ENCODE data around the gene GPR15.

The GPR15 gene

DNA sequence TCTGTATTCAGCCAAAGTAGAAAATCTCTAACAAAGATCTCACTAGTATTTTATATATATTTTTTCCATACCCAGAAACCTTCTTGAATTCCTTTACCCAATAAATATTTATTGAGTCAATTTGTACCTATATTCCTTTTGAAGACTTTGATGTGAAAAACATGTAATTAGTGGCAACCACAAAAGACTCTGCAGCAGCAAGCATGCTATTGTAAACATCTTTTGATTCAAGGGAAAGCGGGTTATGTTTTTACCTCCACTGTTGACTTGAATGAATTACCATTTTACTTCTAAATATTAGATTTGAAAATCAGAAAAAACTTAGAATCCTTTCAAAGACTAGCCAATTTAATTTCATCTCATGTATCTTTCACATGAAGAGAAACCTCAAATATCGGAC is 2.4 kb downstream of the GPR15 start:
- no peak overlapping the region for H3K4me3 ChIP-seq (ENCODE audit: low read depth, low read length)
- POLR2A ChIA-PET, result interaction anchor here (1.1 kb wide), 1 partner anchor 11 kb away, joined by 4 read pairs; the partner anchor contains the start of gene CLDND1
- CTCF ChIA-PET, result interaction anchor here (1.5 kb wide), 1 partner anchor 38 kb away, joined by 4 read pairs; no protein-coding TSS in a partner anchor
- TF ChIP-seq, protein P1, sequence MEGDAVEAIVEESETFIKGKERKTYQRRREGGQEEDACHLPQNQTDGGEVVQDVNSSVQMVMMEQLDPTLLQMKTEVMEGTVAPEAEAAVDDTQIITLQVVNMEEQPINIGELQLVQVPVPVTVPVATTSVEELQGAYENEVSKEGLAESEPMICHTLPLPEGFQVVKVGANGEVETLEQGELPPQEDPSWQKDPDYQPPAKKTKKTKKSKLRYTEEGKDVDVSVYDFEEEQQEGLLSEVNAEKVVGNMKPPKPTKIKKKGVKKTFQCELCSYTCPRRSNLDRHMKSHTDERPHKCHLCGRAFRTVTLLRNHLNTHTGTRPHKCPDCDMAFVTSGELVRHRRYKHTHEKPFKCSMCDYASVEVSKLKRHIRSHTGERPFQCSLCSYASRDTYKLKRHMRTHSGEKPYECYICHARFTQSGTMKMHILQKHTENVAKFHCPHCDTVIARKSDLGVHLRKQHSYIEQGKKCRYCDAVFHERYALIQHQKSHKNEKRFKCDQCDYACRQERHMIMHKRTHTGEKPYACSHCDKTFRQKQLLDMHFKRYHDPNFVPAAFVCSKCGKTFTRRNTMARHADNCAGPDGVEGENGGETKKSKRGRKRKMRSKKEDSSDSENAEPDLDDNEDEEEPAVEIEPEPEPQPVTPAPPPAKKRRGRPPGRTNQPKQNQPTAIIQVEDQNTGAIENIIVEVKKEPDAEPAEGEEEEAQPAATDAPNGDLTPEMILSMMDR (IDR thresholded peaks at IDR 0.05; ENCODE audit: insufficient read depth, low read length, missing control alignments), result no peak
- DNase-seq (ENCODE audit: low read depth, low spot score), result no peak

DNA sequence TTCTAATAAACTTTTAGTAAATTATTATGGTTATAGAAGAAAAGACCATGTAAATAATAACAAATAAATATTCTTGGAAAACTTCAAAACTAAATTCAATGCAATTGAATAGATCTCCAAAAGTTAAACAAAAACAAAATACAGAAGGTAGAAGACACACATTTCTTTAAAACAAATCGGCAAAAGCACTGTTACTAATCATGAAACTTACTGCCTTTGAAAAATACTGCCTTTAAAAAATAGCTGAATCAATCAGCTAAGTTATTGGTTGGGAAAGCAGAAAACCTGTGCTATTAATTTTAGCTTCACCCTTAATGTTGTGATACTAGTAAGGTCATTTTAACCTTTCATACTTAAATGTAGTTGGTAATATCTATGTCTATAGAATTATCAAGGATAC is 3.0 kb downstream of the GPR15 start:
- no peak for DNase-seq (ENCODE audit: low read depth, low spot score)
- CTCF ChIA-PET, result interaction anchor here (1.5 kb wide), 1 partner anchor 37 kb away, joined by 4 read pairs; no protein-coding TSS in a partner anchor
- POLR2A ChIA-PET, result no interaction called here
- H3K4me3 ChIP-seq (ENCODE audit: low read depth, low read length), result no peak overlapping the region
- TF ChIP-seq, protein P1 (IDR thresholded peaks at IDR 0.05; ENCODE audit: insufficient read depth, low read length, missing control alignments), result no peak

DNA sequence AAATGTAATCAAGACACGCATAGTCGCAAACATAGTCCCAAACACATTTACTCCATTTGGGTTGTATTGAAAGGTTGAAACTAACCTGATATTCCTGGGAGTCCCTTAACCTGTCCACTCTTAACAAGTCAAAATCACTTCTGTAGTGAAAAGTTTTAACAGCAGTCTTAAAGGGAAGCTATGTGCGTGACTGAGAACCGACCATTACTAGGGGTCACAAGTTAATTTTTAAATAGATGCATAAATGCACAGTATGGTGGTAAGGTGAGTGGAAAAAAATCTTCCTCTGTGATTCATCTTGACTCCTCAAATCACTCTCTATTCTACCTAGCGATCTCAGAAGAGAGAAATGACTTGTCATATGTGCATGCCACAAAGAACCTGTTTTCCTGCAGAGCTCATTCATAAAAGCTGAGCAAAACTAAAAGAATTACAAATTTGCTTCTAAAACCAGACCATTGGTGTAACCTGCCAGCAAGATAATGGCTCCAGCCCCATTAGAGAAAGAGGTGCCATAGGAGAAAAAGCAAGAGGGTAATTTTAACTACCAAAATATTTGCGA is 4.8 kb downstream of the GPR15 start:
- POLR2A ChIA-PET, result no interaction called here
- no peak for DNase-seq (ENCODE audit: low read depth, low spot score)
- TF ChIP-seq, protein P1 (IDR thresholded peaks at IDR 0.05; ENCODE audit: insufficient read depth, low read length, missing control alignments), result no peak
- CTCF ChIA-PET, result no interaction called here
- no peak overlapping the region for H3K4me3 ChIP-seq (ENCODE audit: low read depth, low read length)

DNA sequence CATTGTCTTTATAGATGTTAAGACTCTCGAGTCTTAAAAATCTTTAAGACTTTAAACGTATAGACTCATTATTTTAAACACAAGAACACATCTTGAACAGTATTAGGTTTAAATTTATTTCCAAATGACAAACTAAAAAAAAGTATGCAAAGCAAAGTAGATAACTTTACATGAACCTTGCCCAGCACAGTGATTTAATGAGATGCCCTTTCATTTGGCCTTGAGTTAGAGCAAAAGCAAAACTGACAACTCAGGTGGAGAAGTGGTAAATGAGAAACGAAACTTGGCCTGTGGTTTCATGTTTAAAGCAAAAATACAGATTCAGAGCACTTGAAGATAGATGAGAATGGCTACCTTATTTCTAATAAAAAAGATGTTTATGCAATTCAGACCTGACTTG is 8.6 kb downstream of the GPR15 start:
- H3K4me3 ChIP-seq (ENCODE audit: low read depth, low read length), result no peak overlapping the region
- ChIA-PET POLR2A (no interaction called here), CTCF (no interaction called here)
- TF ChIP-seq, protein P1 (IDR thresholded peaks at IDR 0.05; ENCODE audit: insufficient read depth, low read length, missing control alignments), result no peak
- no peak for DNase-seq (ENCODE audit: low read depth, low spot score)

DNA sequence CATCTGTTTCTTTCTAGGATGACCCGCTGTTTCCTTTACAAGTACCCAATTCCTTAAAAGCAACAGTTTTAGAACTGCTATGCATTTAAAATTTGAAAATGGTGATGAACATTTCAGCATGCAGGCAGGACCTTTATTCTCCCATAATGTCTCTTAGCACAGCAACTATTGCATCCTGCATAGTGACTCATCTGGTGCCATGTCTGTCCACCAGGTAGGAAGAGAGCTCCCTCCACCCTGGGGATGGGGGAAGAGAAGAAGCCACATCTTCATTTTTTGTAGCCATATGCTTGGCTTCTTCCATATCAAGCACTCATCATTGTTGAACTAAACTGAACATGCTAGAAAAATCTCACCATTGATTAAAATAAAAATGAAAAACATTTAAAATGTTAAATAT is 9.9 kb downstream of the GPR15 start:
- POLR2A ChIA-PET, result no interaction called here

DNA sequence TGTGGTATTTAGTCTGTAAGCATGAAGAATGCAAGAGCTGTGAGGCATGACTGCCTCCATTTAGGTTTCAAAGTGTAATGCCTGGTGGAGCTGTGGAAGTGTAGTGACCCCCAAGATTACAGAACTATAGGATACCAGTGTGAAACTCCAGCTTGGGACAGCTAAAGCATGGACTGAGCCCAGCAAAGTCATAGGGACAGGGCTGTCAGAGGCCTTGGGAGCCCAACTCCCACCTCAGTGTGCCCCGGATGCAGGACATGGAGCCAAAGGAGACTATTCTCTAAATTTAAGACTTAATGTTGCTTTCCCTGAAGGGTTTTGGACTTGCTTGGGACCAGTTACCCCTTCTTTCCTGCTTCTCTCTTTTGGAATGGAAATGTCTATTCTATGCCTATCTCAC is 10.8 kb downstream of the GPR15 start:
- H3K4me3 ChIP-seq (ENCODE audit: low read depth, low read length), result no peak overlapping the region
- POLR2A ChIA-PET, result no interaction called here
- TF ChIP-seq, protein P1 (IDR thresholded peaks at IDR 0.05; ENCODE audit: insufficient read depth, low read length, missing control alignments), result no peak
- CTCF ChIA-PET, result no interaction called here
- DNase-seq (ENCODE audit: low read depth, low spot score), result no peak

More for the DNA sequence above, 9.9 kb downstream of the GPR15 start:
- CTCF ChIA-PET, result no interaction called here
- H3K4me3 ChIP-seq (ENCODE audit: low read depth, low read length), result no peak overlapping the region
- TF ChIP-seq, protein P1 (IDR thresholded peaks at IDR 0.05; ENCODE audit: insufficient read depth, low read length, missing control alignments), result no peak
- no peak for DNase-seq (ENCODE audit: low read depth, low spot score)
